ENCODE measurements around the gene FAIM2. TPM values are rescaled to one million over a fixed set of nuclear protein-coding genes. Genes with fewer than 3 reads are reported as not detected.
"Not testable (repeated sequence)": the region's sequence is repeated elsewhere in the genome, so short reads cannot be mapped to it uniquely, and the experiment has no call there.

The FAIM2 gene
- total RNA-seq, 1 donor from 2014 or later = not detected

- Histone ChIP-seq H3K4me3 (ENCODE audit: low read depth, low read length) (no peak overlapping the region), H3K36me3 (ENCODE audit: control insufficient read depth, insufficient read depth, low read length) (no peaks in the 10 kb centered on the region), H3K27me3 (ENCODE audit: control insufficient read depth, insufficient read depth, low read length) (peaks cover 11% of the 10 kb centered on the region)
- TF ChIP-seq CTCF (IDR thresholded peaks at IDR 0.05; ENCODE audit: insufficient read depth, low read length, poor library complexity, severe bottlenecking) = no peak
- no peak for DNase-seq (ENCODE audit: low read depth)
Observed at GRCh38 chr12:49875115-49875720, 28.5 kb downstream of the FAIM2 start.

GRCh38 chr12:49874142-49874897, 29.4 kb downstream of the FAIM2 start:
- no peak overlapping the region for H3K4me3 ChIP-seq (ENCODE audit: low read depth, low read length)
- no peak for TF ChIP-seq CTCF (IDR thresholded peaks at IDR 0.05; ENCODE audit: insufficient read depth, low read length, poor library complexity, severe bottlenecking)
- no peaks in the 10 kb centered on the region for H3K36me3 ChIP-seq (ENCODE audit: control insufficient read depth, insufficient read depth, low read length)
- no peak for DNase-seq (ENCODE audit: low read depth)
- peaks cover 11% of the 10 kb centered on the region for H3K27me3 ChIP-seq (ENCODE audit: control insufficient read depth, insufficient read depth, low read length)

GRCh38 chr12:49873361-49873934, 30.3 kb downstream of the FAIM2 start:
- no peak for DNase-seq (ENCODE audit: low read depth)
- TF ChIP-seq CTCF (IDR thresholded peaks at IDR 0.05; ENCODE audit: insufficient read depth, low read length, poor library complexity, severe bottlenecking) = no peak
- Histone ChIP-seq H3K36me3 (ENCODE audit: control insufficient read depth, insufficient read depth, low read length) (no peaks in the 10 kb centered on the region), H3K4me3 (ENCODE audit: low read depth, low read length) (no peak overlapping the region), H3K27me3 (ENCODE audit: control insufficient read depth, insufficient read depth, low read length) (peaks cover 13% of the 10 kb centered on the region)

- no peak for DNase-seq (ENCODE audit: low read depth)
- Histone ChIP-seq H3K36me3 (ENCODE audit: control insufficient read depth, insufficient read depth, low read length) (no peaks in the 10 kb centered on the region), H3K27me3 (ENCODE audit: control insufficient read depth, insufficient read depth, low read length) (peaks cover 16% of the 10 kb centered on the region), H3K4me3 (ENCODE audit: low read depth, low read length) (no peak overlapping the region)
- TF ChIP-seq CTCF (IDR thresholded peaks at IDR 0.05; ENCODE audit: insufficient read depth, low read length, poor library complexity, severe bottlenecking) = no peak
Observed at GRCh38 chr12:49872781-49873181, 30.9 kb downstream of the FAIM2 start.

GRCh38 chr12:49872381-49872780, 31.3 kb downstream of the FAIM2 start:
- no peaks in the 10 kb centered on the region for H3K36me3 ChIP-seq (ENCODE audit: control insufficient read depth, insufficient read depth, low read length)
- no peak for DNase-seq (ENCODE audit: low read depth)
- TF ChIP-seq CTCF (IDR thresholded peaks at IDR 0.05; ENCODE audit: insufficient read depth, low read length, poor library complexity, severe bottlenecking) = no peak
- peaks cover 19% of the 10 kb centered on the region for H3K27me3 ChIP-seq (ENCODE audit: control insufficient read depth, insufficient read depth, low read length)
- H3K4me3 ChIP-seq (ENCODE audit: low read depth, low read length) = no peak overlapping the region

GRCh38 chr12:49871811-49872251, 31.9 kb downstream of the FAIM2 start:
- not testable (repeated sequence) for H3K4me3 ChIP-seq (ENCODE audit: low read depth, low read length); DNase-seq (ENCODE audit: low read depth); H3K36me3 ChIP-seq (ENCODE audit: control insufficient read depth, insufficient read depth, low read length)
- H3K27me3 ChIP-seq (ENCODE audit: control insufficient read depth, insufficient read depth, low read length) = peaks cover 15% of the 10 kb centered on the region

Measured in kidney epithelial cell (primary cell).